ENCODE data around the gene HTR1D.

DNA sequence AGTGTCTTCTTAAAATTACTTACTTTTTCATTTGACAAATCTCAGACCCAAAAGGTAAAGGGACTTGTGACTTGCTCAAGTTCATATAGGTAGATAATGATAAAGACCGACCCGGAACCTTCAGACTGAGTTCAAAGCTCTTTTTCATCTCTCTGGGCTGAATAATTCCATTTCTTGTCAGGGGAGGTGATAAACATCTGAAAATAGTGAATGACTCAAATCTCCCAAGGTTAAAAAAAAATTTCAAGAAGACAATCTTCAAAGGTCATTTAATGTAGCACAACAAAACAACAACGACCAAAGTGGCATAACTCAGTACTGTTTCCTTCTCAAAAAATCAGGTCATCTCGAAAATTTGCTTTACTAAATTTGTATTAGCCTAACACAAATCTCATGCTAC, 69.2 kb downstream of the HTR1D start:
- TF ChIP-seq POLR2A (IDR thresholded peaks at IDR 0.05), result no peak
- TF ChIP-seq, protein P1, sequence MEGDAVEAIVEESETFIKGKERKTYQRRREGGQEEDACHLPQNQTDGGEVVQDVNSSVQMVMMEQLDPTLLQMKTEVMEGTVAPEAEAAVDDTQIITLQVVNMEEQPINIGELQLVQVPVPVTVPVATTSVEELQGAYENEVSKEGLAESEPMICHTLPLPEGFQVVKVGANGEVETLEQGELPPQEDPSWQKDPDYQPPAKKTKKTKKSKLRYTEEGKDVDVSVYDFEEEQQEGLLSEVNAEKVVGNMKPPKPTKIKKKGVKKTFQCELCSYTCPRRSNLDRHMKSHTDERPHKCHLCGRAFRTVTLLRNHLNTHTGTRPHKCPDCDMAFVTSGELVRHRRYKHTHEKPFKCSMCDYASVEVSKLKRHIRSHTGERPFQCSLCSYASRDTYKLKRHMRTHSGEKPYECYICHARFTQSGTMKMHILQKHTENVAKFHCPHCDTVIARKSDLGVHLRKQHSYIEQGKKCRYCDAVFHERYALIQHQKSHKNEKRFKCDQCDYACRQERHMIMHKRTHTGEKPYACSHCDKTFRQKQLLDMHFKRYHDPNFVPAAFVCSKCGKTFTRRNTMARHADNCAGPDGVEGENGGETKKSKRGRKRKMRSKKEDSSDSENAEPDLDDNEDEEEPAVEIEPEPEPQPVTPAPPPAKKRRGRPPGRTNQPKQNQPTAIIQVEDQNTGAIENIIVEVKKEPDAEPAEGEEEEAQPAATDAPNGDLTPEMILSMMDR (IDR thresholded peaks at IDR 0.05), result no peak

Measured in testis (tissue), 2 donors.